HFFc6 (cell line): Measurements from ENCODE around the gene RGS13. TPM values are rescaled to one million over a fixed set of nuclear protein-coding genes. Genes with fewer than 3 reads are reported as not detected.

Experiments
- DNase-seq: peaks from one replicate; pipeline ENCODE4 v3.0.0-alpha.2; 2018
- H3K27ac Mint-ChIP-seq: 2 replicates; pipeline ENCODE4 v1.8.0; 2020; ENCODE audit warnings: mild to moderate bottlenecking, mixed read lengths
- H3K27me3 Mint-ChIP-seq: 2 replicates; pipeline ENCODE4 v1.8.0; 2021; ENCODE audit warnings: mild to moderate bottlenecking, moderate library complexity, mixed read lengths; ENCODE audit not compliant: insufficient read depth
- H3K36me3 Mint-ChIP-seq: 2 replicates; pipeline ENCODE4 v1.8.0; 2021; ENCODE audit warnings: low read depth, mixed read lengths
- H3K4me1 Mint-ChIP-seq: 2 replicates; pipeline ENCODE4 v1.8.0; 2020; ENCODE audit warnings: low read depth, mixed read lengths
- H3K4me3 Mint-ChIP-seq: 2 replicates; pipeline ENCODE4 v1.8.0; 2020; ENCODE audit warnings: mild to moderate bottlenecking, moderate library complexity, mixed read lengths
- H3K9me3 Mint-ChIP-seq: 2 replicates; pipeline ENCODE4 v1.8.0; 2020; ENCODE audit warnings: mild to moderate bottlenecking, mixed read lengths
- total RNA-seq, 6 experiments: library from RNA; stranded (reverse); fragmentation: NEBNext Ultra II Directional; extraction: Animal tissue kit (Norgen Biotek cat#: 25700); gene quantifications; 2 replicates in 1 of 6; 3 replicates in 5 of 6; pipeline ENCODE4 v1.2.3, GENCODE V29; 2021
- TF ChIP-seq, protein P1 (sequence below): fragments of 200-600 bp; sonication (generic); IDR thresholded peaks from 2 replicates; pipeline ENCODE4 v1.5.0; 2021; ENCODE audit warnings: antibody characterized with exemption, mild to moderate bottlenecking

RGS13 gene
- total RNA-seq, 6 experiments from 2014 or later: not detected

DNA sequence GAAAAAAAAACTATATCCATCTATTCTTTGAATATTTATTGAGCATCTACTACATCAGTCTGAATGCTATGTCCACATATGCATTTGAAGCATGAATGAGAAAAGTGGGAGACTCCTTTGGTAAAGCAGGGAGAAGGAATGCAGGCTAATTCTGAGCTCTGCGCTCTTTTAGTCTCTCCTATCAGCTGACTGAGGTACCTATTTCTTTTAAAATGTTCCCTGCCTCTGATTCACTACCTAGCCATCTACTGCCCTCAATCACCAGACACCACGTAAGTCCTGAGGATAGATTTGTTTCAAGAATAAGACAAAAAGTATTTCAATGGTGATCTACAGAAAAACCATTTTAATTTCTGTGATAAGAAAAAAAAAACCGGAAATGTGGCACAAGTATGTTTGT is 3.8 kb upstream of the RGS13 start:
- H3K4me1 Mint-ChIP-seq: no peaks in the 10 kb centered on the region

DNA sequence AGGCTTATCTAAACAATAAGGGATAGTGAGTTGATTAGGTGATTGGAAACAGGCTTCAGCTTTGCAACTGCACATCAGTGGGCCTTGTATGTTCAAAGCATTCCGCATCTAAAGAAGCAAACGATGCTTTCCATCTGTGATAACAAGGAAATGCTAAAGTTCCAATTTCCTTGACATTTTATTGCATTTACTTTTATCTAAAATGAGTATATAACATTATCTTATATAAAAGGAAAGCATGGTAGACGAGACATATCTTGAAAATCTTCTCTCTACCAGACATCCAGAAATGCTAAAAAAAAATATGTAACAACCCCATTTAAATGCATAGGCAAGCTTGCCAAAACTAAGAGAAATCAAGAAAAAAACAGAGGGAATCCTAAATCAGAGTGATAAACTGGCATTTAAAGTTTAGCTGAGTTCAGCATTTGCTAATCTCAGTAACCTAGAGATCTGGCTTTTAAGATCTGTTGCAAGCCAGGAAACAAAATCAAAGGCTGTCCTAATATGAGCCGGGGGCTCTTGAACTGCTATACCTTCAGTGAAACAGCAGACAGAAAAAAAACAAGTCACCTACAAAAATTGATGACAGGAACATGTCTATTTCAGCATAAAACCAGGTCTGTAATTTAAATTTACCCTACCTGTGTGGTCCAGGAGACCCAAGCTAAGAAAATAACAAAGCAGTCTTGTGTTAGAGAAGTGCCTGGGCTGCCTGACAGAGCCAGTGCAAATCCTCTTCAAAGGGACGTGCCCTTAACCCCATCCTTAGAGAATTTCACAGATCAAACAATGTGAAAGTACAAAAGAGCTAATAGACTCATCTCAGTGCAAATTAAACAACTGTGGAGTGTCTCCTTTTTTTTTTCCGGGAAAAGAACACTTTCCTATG is 3.1 kb upstream of the RGS13 start:
- no peaks in the 10 kb centered on the region for H3K4me1 Mint-ChIP-seq
- no peaks in the 10 kb centered on the region; the same call in 1 of the 2 replicates for H3K27me3 Mint-ChIP-seq
- no peaks in the 10 kb centered on the region for H3K36me3 Mint-ChIP-seq
- H3K9me3 Mint-ChIP-seq: no peaks in the 10 kb centered on the region
- no peak overlapping the region for H3K4me3 Mint-ChIP-seq
- DNase-seq: no peak
- TF ChIP-seq, protein P1, sequence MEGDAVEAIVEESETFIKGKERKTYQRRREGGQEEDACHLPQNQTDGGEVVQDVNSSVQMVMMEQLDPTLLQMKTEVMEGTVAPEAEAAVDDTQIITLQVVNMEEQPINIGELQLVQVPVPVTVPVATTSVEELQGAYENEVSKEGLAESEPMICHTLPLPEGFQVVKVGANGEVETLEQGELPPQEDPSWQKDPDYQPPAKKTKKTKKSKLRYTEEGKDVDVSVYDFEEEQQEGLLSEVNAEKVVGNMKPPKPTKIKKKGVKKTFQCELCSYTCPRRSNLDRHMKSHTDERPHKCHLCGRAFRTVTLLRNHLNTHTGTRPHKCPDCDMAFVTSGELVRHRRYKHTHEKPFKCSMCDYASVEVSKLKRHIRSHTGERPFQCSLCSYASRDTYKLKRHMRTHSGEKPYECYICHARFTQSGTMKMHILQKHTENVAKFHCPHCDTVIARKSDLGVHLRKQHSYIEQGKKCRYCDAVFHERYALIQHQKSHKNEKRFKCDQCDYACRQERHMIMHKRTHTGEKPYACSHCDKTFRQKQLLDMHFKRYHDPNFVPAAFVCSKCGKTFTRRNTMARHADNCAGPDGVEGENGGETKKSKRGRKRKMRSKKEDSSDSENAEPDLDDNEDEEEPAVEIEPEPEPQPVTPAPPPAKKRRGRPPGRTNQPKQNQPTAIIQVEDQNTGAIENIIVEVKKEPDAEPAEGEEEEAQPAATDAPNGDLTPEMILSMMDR: no peak
- H3K27ac Mint-ChIP-seq: no peak overlapping the region

More for the DNA sequence above, 3.8 kb upstream of the RGS13 start:
- DNase-seq: no peak
- Mint-ChIP-seq H3K27ac (no peak overlapping the region), H3K36me3 (no peaks in the 10 kb centered on the region), H3K9me3 (no peaks in the 10 kb centered on the region), H3K4me3 (no peak overlapping the region), H3K27me3 (no peaks in the 10 kb centered on the region; the same call in 1 of the 2 replicates)
- TF ChIP-seq, protein P1: no peak

DNA sequence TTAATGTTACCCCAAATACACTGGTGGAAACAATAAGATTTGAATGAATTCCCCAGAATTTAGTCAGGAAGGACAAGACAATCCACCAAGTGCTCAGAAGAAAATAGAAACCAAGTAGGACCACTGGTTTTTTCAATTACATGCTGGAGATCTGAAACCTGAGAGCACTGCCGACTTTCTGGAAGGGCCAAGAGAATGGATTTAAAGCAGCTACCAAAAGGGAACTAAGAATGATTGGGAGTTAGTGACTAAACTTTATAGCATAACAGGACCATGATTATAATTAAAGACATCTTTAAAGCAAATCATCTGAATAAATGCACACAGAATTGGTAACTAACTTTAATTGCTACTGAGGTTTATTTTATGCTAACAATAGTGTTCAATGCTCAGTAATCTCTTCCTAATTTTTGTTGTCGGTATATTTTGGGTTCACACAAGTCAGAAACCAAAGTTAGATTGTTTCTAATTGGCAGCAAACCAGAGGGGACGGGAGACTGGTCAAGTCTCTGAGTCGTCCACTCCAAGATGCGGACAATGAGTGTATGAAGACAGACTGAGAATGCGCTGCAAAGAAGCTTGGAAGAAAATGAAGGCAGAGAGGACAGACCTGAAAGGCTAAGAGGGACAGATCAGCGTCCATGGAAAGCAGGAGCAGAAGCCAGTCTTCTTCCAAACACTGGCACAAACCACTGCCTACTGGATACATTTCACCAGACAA is 2.3 kb upstream of the RGS13 start:
- H3K27me3 Mint-ChIP-seq: no peaks in the 10 kb centered on the region; the same call in 1 of the 2 replicates
- H3K4me3 Mint-ChIP-seq: no peak overlapping the region
- H3K27ac Mint-ChIP-seq: no peak overlapping the region
- TF ChIP-seq, protein P1: no peak
- no peaks in the 10 kb centered on the region for H3K36me3 Mint-ChIP-seq
- no peak for DNase-seq
- H3K4me1 Mint-ChIP-seq: no peaks in the 10 kb centered on the region
- H3K9me3 Mint-ChIP-seq: no peaks in the 10 kb centered on the region

DNA sequence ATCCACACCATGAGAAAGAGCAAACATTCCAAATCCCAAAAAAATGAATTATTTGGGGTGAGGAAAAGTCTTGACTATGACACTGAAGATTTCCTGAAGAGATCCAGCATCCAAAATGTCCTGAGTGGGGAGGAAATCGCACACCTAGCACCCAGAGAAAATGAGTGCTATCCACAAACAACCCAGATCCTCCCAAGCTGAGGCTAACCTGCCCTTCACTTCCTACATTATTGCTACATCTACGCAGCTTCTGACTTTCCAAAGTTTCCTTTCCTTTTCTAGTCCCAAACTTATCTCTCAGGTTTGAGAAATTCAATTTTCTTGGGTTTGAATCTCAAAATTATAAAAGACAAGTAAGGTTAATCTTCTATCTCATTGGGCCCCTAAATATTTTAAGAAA is 906 bp upstream of the RGS13 start:
- Mint-ChIP-seq H3K4me3 (no peak overlapping the region), H3K27ac (no peak overlapping the region), H3K9me3 (no peaks in the 10 kb centered on the region), H3K4me1 (no peaks in the 10 kb centered on the region; the same call in 1 of the 2 replicates), H3K27me3 (no peaks in the 10 kb centered on the region; the same call in 1 of the 2 replicates), H3K36me3 (no peaks in the 10 kb centered on the region)
- TF ChIP-seq, protein P1: no peak
- no peak for DNase-seq

DNA sequence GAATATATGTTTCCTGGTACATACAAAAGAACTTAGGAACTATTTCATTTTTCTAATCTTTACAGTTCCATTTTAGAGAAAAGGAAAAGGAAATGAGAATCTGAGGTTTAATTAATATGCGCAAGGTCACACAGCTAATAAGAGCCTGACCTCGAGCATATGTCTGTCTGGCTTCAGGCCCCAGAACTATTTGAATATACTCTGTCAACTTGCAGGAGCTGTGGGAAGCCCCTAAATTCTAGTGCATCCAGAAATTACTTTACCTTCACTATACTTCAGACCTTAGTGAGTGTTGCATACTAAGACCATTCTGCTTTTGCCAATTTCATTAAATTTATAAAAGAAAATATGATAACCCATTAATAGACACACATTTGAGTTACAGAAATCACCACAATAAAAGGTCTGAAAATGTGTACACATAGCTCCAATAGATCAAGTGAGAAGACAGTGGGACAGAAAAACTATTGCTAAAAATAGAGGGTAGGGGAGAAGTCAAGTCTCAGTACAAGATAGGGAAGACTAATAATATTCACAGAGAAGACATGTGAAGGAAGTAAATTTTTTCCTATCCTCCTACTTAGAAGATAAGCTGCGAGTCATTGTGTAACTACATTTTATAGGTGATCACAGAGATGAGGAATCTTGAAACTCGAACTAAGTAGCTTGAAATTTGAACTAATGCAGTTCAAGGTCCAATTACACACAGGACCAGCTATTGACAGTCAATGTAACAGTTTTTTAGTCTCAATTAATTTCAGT is 3.8 kb downstream of the RGS13 start:
- Mint-ChIP-seq H3K4me1 (no peaks in the 10 kb centered on the region; the same call in 1 of the 2 replicates), H3K27ac (no peak overlapping the region), H3K36me3 (no peaks in the 10 kb centered on the region), H3K9me3 (no peaks in the 10 kb centered on the region), H3K27me3 (no peaks in the 10 kb centered on the region), H3K4me3 (no peak overlapping the region)
- DNase-seq: peak; percentile 2
- TF ChIP-seq, protein P1: no peak
